ENCODE measurements around the gene PMM2.
"Not testable (repeated sequence)": the region's sequence is repeated elsewhere in the genome, so short reads cannot be mapped to it uniquely, and the experiment has no call there.

PMM2 gene

DNA sequence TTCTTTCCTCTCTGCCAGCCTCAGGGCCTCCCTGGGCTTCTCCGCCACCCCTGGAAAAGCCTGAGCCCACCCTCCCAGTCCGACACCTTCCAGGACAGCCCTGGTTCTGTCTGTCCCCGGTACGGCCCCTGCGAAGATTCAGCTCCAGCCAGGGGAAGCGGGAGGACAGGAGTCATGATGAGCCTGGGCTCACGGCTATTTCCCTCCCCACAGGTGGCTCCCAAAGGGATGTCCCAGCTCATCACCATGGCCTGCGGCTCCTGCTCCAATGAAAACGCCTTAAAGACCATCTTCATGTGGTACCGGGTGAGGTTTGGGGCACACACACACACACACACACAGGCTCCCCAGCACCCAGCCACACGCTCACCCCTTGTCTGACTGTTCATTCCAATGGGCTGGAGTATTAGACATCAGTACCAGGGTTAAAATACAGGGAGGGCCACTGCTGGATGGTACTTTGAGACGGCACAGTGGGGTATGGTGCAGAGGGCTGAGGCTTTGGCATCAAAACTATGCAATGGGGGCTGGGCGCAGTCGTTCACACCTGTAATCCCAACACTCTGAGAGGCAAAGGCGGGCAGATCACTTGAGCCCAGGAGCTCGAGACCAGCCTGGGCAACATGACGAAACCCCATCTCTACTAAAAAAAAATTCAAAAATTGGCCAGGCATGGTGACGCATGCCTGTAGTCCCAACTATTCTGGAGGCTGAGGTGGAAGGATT lies 33.0 kb upstream of the PMM2 start:
- H3K27ac Mint-ChIP-seq (ENCODE audit: low read depth), result no peak overlapping the region
- no peak overlapping the region for H3K4me3 Mint-ChIP-seq
- ATAC-seq (replicated peaks; ENCODE audit: extremely low read depth, poor library complexity, severe bottlenecking) (no peak), DNase-seq (ENCODE audit: low spot score in 2 of 2) (no peak)
- no peaks in the 10 kb centered on the region for H3K27me3 Mint-ChIP-seq
- no peaks in the 10 kb centered on the region for H3K9me3 Mint-ChIP-seq
- H3K36me3 Mint-ChIP-seq (ENCODE audit: insufficient read depth), result peaks cover 6% of the 10 kb centered on the region
- H3K4me1 Mint-ChIP-seq, result no peaks in the 10 kb centered on the region

DNA sequence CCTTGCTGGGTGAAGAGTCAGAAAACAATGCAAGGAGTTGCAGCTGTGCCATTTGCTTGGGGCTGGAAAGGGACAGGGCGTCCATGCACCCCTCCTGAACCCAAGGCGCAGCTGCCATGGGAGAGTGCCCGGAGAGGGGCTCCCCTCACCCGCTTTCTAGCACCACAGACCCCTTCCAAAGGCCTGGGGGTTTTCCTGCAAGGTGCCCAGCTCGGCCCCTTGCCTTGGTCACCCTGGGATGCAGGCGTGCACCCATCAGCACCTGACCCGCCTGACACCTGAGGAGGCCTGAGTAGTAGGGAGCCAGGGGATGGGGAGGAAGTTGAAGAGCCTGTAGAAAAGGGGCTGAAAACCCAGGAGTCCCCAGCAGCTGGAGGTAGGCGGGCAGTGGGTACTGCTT lies 30.5 kb upstream of the PMM2 start:
- DNase-seq (ENCODE audit: low spot score in 2 of 2), result no peak
- Mint-ChIP-seq H3K36me3 (ENCODE audit: insufficient read depth) (peaks cover 6% of the 10 kb centered on the region), H3K27me3 (no peaks in the 10 kb centered on the region), H3K4me1 (no peaks in the 10 kb centered on the region), H3K9me3 (no peaks in the 10 kb centered on the region), H3K27ac (ENCODE audit: low read depth) (no peak overlapping the region), H3K4me3 (no peak overlapping the region)
- no peak for ATAC-seq (replicated peaks; ENCODE audit: extremely low read depth, poor library complexity, severe bottlenecking)

DNA sequence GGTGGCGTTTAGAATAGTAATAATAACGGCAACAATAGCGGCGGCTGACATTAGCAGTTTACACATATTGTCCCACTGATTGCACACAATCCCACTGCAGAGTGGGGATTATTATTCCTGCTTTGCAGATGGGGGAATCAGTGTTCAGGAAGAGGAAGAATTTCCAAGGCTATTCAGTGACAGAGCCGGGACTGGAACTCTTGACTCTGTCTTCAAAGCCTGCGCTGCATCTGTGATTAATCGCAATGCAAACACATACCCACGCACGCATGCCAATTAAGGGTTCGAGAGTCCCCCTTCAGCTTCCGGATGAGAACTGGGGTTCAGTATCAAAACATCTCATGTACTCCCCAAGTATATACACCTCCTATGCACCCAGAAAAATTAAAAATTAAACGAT lies 29.4 kb upstream of the PMM2 start:
- Mint-ChIP-seq H3K36me3 (ENCODE audit: insufficient read depth) (peaks cover 8% of the 10 kb centered on the region), H3K27ac (ENCODE audit: low read depth) (no peak overlapping the region), H3K4me1 (no peaks in the 10 kb centered on the region), H3K9me3 (no peaks in the 10 kb centered on the region), H3K4me3 (no peak overlapping the region), H3K27me3 (no peaks in the 10 kb centered on the region)
- DNase-seq (ENCODE audit: low spot score in 2 of 2) (no peak), ATAC-seq (replicated peaks; ENCODE audit: extremely low read depth, poor library complexity, severe bottlenecking) (no peak)

DNA sequence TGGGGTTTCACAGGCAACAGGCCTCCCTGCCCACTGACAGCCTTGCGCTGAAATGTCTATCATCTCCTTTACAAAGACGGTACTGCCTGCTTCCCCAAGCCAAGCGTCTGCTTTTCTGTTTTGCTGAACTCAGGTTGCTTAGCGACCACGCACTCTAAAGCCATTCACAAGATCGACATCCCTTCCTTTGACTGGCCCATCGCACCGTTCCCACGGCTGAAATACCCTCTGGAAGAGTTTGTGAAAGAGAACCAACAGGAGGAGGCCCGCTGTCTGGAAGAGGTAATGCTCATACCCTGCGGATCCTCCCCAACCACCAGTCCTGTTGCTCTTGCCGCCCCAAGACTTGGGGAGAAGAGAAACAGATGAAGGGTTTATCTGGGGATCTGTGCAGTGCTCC lies 28.9 kb upstream of the PMM2 start:
- H3K27me3 Mint-ChIP-seq, result no peaks in the 10 kb centered on the region
- ATAC-seq (replicated peaks; ENCODE audit: extremely low read depth, poor library complexity, severe bottlenecking) (no peak), DNase-seq (ENCODE audit: low spot score in 2 of 2) (no peak)
- no peak overlapping the region for H3K4me3 Mint-ChIP-seq
- no peak overlapping the region for H3K27ac Mint-ChIP-seq (ENCODE audit: low read depth)
- H3K9me3 Mint-ChIP-seq, result no peaks in the 10 kb centered on the region
- H3K4me1 Mint-ChIP-seq, result no peaks in the 10 kb centered on the region
- peaks cover 8% of the 10 kb centered on the region for H3K36me3 Mint-ChIP-seq (ENCODE audit: insufficient read depth)

DNA sequence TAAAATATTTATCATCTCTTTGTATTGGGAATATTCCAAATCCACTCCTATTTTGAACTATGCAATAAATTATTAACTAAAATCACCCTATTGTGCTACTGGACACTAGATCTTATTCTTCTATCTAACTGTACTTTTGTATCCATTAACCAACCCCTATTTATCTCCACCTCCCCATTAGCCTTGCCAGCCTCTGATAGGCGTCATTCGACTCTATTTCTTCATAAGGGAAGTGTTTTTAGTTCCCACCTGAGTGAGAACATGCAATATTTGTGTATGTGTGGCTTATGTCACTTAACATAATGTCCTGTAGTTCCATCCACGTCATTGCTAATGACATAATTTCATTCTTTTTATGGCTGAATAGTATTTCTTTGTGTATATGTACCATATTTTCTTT lies 24.1 kb upstream of the PMM2 start:
- Mint-ChIP-seq H3K36me3 (ENCODE audit: insufficient read depth) (peaks cover 6% of the 10 kb centered on the region), H3K27me3 (no peaks in the 10 kb centered on the region), H3K4me3 (no peak overlapping the region), H3K9me3 (no peaks in the 10 kb centered on the region), H3K4me1 (no peaks in the 10 kb centered on the region), H3K27ac (ENCODE audit: low read depth) (no peak overlapping the region)
- no peak for DNase-seq (ENCODE audit: low spot score in 2 of 2)
- ATAC-seq (replicated peaks; ENCODE audit: extremely low read depth, poor library complexity, severe bottlenecking), result no peak

DNA sequence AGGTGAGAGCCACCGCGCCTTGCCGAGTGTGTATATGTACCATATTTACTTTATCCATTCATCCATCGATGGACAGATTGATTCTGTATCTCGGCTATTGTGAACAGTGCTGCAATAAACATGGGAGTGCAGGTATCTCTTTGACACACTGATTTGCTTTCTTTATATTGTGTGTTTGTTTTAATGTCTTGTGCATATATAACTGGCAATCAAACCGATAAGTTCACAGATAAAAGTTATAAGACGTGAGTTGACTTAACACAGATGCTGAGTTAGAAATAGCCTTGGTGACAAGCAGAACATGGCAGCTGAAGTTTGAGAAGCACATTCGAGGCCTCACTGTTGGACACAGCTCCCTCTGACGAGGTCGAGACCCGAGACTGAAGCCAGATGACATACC lies 23.4 kb upstream of the PMM2 start:
- H3K36me3 Mint-ChIP-seq (ENCODE audit: insufficient read depth), result peaks cover 6% of the 10 kb centered on the region
- no peaks in the 10 kb centered on the region for H3K27me3 Mint-ChIP-seq
- no peaks in the 10 kb centered on the region for H3K4me1 Mint-ChIP-seq
- no peaks in the 10 kb centered on the region for H3K9me3 Mint-ChIP-seq
- ATAC-seq (replicated peaks; ENCODE audit: extremely low read depth, poor library complexity, severe bottlenecking), result no peak
- no peak overlapping the region for H3K4me3 Mint-ChIP-seq
- no peak overlapping the region for H3K27ac Mint-ChIP-seq (ENCODE audit: low read depth)
- no peak for DNase-seq (ENCODE audit: low spot score in 2 of 2)

DNA sequence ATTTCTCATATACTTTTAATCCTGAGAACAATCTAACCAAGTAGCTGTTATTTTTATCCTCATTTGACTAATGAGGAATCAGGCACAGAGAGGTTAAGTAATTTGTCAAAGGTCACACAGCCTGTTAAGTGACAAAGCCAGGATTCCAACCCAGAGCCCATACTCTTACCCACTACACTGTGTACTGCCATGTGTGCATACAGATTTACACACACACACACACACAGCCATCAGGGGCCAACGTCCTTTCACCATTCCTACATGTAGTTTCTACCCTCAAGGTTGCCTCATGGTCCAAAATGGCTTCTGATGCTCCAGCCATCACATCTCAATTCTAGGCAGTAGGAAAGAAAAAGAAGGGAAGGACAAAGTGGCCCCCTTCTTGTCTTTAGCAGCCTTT lies 22.3 kb upstream of the PMM2 start:
- ATAC-seq (replicated peaks; ENCODE audit: extremely low read depth, poor library complexity, severe bottlenecking) (no peak), DNase-seq (ENCODE audit: low spot score in 2 of 2) (no peak)
- no peak overlapping the region for H3K27ac Mint-ChIP-seq (ENCODE audit: low read depth)
- no peaks in the 10 kb centered on the region for H3K9me3 Mint-ChIP-seq
- peaks cover 4% of the 10 kb centered on the region for H3K36me3 Mint-ChIP-seq (ENCODE audit: insufficient read depth)
- H3K4me1 Mint-ChIP-seq, result no peaks in the 10 kb centered on the region
- H3K27me3 Mint-ChIP-seq, result no peaks in the 10 kb centered on the region
- no peak overlapping the region for H3K4me3 Mint-ChIP-seq

DNA sequence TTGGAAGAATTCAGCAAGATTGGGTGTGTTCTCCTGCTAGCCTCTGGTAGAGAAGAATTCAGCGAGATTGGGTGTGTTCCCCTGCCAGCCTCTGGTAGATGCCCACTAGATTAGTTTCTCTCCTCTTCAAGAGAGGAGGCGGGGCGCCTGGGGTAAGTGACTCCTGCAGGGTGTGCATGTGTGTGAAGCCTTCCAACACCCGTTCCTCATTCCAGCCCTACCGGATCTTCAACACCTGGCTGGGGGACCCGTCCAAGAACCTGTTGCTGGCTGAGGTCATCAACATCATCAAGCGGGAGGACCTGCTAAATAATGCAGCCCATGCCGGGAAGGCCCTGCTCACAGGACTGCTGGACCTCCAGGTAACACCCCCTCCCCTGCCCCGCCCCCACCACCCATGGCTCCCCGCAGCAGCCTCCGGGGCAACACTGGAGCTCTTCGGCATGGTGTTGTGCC lies 21.5 kb upstream of the PMM2 start:
- no peak for DNase-seq (ENCODE audit: low spot score in 2 of 2)
- H3K27me3 Mint-ChIP-seq, result no peaks in the 10 kb centered on the region
- H3K27ac Mint-ChIP-seq (ENCODE audit: low read depth), result no peak overlapping the region
- no peaks in the 10 kb centered on the region for H3K4me1 Mint-ChIP-seq
- no peak overlapping the region for H3K4me3 Mint-ChIP-seq
- no peak for ATAC-seq (replicated peaks; ENCODE audit: extremely low read depth, poor library complexity, severe bottlenecking)
- no peaks in the 10 kb centered on the region for H3K9me3 Mint-ChIP-seq
- H3K36me3 Mint-ChIP-seq (ENCODE audit: insufficient read depth), result peaks cover 4% of the 10 kb centered on the region

DNA sequence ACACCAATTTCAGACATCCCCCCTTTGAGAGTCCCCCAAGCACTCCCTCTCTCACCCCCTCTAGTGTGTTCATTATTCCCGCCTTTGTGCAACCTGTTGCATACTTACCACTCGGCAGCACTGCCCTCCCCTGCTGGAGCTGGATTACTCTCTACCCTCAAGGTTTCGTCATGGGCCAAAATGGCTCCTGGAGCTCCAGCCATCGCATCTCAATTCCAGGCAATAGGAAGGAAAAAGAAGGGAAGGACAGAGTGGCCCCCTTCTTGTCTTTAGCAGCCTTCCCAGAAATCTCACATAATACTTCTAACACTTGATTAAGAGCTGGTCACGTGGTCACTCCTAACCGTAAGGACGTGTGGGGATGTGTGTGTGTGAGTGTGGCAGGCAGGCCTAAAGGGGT lies 20.4 kb upstream of the PMM2 start:
- H3K36me3 Mint-ChIP-seq (ENCODE audit: insufficient read depth), result peaks cover 4% of the 10 kb centered on the region
- H3K27me3 Mint-ChIP-seq, result no peaks in the 10 kb centered on the region
- ATAC-seq (replicated peaks; ENCODE audit: extremely low read depth, poor library complexity, severe bottlenecking) (no peak), DNase-seq (ENCODE audit: low spot score in 2 of 2) (no peak)
- H3K27ac Mint-ChIP-seq (ENCODE audit: low read depth), result no peak overlapping the region
- H3K4me3 Mint-ChIP-seq, result no peak overlapping the region
- no peaks in the 10 kb centered on the region for H3K4me1 Mint-ChIP-seq
- H3K9me3 Mint-ChIP-seq, result no peaks in the 10 kb centered on the region

DNA sequence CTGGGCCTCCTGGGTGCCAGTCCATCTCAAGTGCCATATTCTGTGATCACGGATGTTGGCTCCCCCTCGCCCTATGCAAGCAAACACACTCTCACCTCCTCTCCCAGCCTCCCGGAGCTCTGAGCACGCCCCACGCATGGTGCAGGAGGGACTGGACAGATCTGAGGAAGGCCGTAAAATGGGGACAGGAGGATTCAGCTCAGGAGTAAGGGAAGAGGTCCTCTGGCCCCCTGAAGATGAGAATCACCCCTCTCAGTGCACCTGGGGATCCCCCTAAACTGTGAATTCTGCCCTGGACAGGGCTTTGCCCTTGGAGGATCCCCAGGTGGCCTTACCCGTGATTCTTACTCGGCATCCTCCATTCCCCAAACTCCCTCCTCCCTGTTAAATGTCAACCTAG lies 15.8 kb upstream of the PMM2 start:
- H3K4me3 Mint-ChIP-seq, result no peak overlapping the region
- no peaks in the 10 kb centered on the region for H3K36me3 Mint-ChIP-seq (ENCODE audit: insufficient read depth)
- no peaks in the 10 kb centered on the region for H3K4me1 Mint-ChIP-seq
- no peak for ATAC-seq (replicated peaks; ENCODE audit: extremely low read depth, poor library complexity, severe bottlenecking)
- H3K9me3 Mint-ChIP-seq, result no peaks in the 10 kb centered on the region
- H3K27me3 Mint-ChIP-seq, result no peaks in the 10 kb centered on the region
- no peak overlapping the region for H3K27ac Mint-ChIP-seq (ENCODE audit: low read depth)
- DNase-seq (ENCODE audit: low spot score in 2 of 2), result no peak

DNA sequence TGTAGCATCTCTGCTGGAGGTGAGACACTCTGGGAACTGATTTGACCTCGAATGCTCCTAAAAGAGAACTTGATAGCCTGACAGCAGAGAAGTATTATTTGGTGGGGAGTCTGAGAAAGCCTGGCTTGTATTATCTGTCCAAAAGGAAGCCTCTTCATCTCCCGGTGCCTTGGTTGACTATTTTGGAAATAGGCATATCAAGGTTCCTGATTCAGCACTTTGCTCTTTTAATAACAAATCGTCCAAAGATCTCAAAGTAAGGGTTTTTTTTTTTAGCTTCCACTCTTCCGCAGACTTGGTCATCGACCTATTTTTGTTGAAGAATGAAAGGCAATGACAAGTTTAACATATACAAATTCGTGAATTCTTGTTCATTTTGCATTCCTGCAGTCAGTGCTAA lies 15.0 kb upstream of the PMM2 start:
- no peaks in the 10 kb centered on the region for H3K9me3 Mint-ChIP-seq
- ATAC-seq (replicated peaks; ENCODE audit: extremely low read depth, poor library complexity, severe bottlenecking) (no peak), DNase-seq (ENCODE audit: low spot score in 2 of 2) (no peak)
- H3K27ac Mint-ChIP-seq (ENCODE audit: low read depth), result peak overlapping the region; percentile 49
- no peaks in the 10 kb centered on the region for H3K4me1 Mint-ChIP-seq
- H3K27me3 Mint-ChIP-seq, result no peaks in the 10 kb centered on the region
- no peaks in the 10 kb centered on the region for H3K36me3 Mint-ChIP-seq (ENCODE audit: insufficient read depth)
- no peak overlapping the region for H3K4me3 Mint-ChIP-seq

DNA sequence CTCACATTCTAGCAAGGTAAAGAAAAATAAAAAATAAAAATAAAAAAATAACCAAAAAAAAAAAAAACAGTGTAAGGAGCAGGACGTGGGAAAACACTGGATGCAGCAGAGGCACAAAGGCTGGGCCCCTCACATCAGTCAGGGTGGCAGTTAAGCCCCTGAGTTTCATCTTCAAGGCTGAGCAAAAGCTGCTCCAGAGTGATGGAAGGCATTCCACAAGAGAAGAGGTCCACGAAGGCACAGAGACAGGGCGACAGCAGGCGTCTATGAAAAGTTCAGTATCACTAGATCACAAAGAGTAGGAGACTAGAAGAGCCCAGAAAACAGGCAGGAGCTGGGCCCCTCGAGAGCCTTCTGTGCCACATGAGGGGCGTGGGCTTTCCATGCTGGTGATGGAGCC lies 12.2 kb upstream of the PMM2 start:
- DNase-seq (ENCODE audit: low spot score in 2 of 2) (no peak), ATAC-seq (replicated peaks; ENCODE audit: extremely low read depth, poor library complexity, severe bottlenecking) (no peak)
- Mint-ChIP-seq H3K27ac (ENCODE audit: low read depth) (no peak overlapping the region), H3K9me3 (no peaks in the 10 kb centered on the region), H3K4me3 (no peak overlapping the region), H3K36me3 (ENCODE audit: insufficient read depth) (no peaks in the 10 kb centered on the region), H3K27me3 (no peaks in the 10 kb centered on the region), H3K4me1 (no peaks in the 10 kb centered on the region)

DNA sequence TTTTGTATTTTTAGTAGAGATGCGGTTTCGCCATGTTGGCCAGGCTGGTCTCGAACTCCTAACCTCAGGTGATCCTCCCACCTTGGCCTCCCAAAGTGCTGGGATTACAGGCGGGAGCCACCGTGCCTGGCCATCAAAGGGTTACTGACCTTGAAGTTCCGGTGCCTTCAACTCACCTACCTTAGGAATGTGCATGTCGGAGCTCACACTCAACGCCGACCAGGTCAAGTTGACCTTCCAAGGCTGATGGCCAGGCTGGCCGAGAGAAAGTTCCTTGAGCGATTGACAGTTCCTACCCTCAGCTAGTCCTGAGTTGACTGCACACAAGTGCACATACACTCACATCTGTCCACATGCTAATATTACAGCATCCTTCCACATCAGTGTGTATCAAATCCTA lies 11.3 kb upstream of the PMM2 start:
- not testable (repeated sequence) for DNase-seq (ENCODE audit: low spot score in 2 of 2); H3K27ac Mint-ChIP-seq (ENCODE audit: low read depth); H3K4me1 Mint-ChIP-seq; H3K36me3 Mint-ChIP-seq (ENCODE audit: insufficient read depth); H3K27me3 Mint-ChIP-seq; H3K9me3 Mint-ChIP-seq; ATAC-seq (replicated peaks; ENCODE audit: extremely low read depth, poor library complexity, severe bottlenecking); H3K4me3 Mint-ChIP-seq
